ENCODE results near the gene AKAP1. TPM values are rescaled to one million over a fixed set of nuclear protein-coding genes. Genes with fewer than 3 reads are reported as not detected.

Gene AKAP1
- total RNA-seq, 2 donors from 2014 or later, result 11.6 to 18.5 TPM

DNA sequence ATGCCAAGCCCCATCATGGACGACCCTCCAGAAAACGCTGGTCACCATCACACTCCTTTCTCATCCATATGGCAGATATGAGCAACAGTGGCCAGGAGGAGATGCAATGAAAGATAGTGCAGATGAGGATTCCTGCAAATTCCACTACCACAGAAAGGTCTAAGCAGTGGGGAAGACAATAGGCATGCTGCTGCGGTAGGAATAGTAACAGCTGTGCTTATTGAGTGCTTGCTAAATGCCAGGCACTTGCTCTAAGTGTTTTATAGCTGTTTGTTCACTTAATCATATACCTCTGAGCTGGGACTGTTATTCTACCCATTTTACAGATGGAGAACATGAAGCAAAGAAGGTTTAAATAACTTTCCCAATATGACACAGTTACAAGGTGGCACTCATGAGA is 46.6 kb upstream of the AKAP1 start:
- no peak overlapping the region for H3K9ac ChIP-seq (ENCODE audit: extremely low read depth, low read length, poor library complexity, severe bottlenecking)
- H3K36me3 Mint-ChIP-seq (ENCODE audit: low read depth), result no peaks in the 10 kb centered on the region
- 86 to 100% methylated on average over 1 to 3 of the region's 3 CpGs for WGBS, 2 experiments (ENCODE audit: insufficient coverage in 1 of 2, insufficient read length in 1 of 2)

GRCh38 chr17:57040571-57040970 is 44.5 kb upstream of the AKAP1 start:
- Mint-ChIP-seq H3K27ac (no peak overlapping the region), H3K4me1 (no peaks in the 10 kb centered on the region), H3K36me3 (ENCODE audit: low read depth) (no peaks in the 10 kb centered on the region), H3K9me3 (no peaks in the 10 kb centered on the region), H3K4me3 (no peak overlapping the region), H3K27me3 (ENCODE audit: insufficient read depth) (peaks cover 8% of the 10 kb centered on the region)
- TF ChIP-seq, protein P1, sequence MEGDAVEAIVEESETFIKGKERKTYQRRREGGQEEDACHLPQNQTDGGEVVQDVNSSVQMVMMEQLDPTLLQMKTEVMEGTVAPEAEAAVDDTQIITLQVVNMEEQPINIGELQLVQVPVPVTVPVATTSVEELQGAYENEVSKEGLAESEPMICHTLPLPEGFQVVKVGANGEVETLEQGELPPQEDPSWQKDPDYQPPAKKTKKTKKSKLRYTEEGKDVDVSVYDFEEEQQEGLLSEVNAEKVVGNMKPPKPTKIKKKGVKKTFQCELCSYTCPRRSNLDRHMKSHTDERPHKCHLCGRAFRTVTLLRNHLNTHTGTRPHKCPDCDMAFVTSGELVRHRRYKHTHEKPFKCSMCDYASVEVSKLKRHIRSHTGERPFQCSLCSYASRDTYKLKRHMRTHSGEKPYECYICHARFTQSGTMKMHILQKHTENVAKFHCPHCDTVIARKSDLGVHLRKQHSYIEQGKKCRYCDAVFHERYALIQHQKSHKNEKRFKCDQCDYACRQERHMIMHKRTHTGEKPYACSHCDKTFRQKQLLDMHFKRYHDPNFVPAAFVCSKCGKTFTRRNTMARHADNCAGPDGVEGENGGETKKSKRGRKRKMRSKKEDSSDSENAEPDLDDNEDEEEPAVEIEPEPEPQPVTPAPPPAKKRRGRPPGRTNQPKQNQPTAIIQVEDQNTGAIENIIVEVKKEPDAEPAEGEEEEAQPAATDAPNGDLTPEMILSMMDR (conservative IDR thresholded peaks at IDR 0.05), result no peak
- Histone ChIP-seq H3K36me3 (ENCODE audit: control insufficient read depth, insufficient read depth, low read length) (no peaks in the 10 kb centered on the region), H3K27me3 (ENCODE audit: control insufficient read depth, insufficient read depth, low read length, poor library complexity, severe bottlenecking) (no peaks in the 10 kb centered on the region), H3K27ac (ENCODE audit: low read depth, low read length) (no peak overlapping the region), H3K4me3 (ENCODE audit: low read length) (no peak overlapping the region), H3K9me3 (ENCODE audit: control insufficient read depth, low read length) (no peaks in the 10 kb centered on the region), H3K4me1 (ENCODE audit: control insufficient read depth, insufficient read depth, low read length) (no peaks in the 10 kb centered on the region), H3K9ac (ENCODE audit: extremely low read depth, low read length, poor library complexity, severe bottlenecking) (no peak overlapping the region)
- DNase-seq, result no peak
- 93% methylated on average over 2 of the region's 2 CpGs; no CpG with 5 or more reads in 1 of the 2 experiments for WGBS, 2 experiments (ENCODE audit: insufficient coverage in 1 of 2, insufficient read length in 1 of 2)

More for the DNA sequence above, 46.6 kb upstream of the AKAP1 start:
- Histone ChIP-seq H3K4me3 (ENCODE audit: low read length) (no peak overlapping the region), H3K4me1 (ENCODE audit: control insufficient read depth, insufficient read depth, low read length) (no peaks in the 10 kb centered on the region), H3K27ac (ENCODE audit: low read depth, low read length) (no peak overlapping the region), H3K27me3 (ENCODE audit: control insufficient read depth, insufficient read depth, low read length, poor library complexity, severe bottlenecking) (no peaks in the 10 kb centered on the region), H3K9me3 (ENCODE audit: control insufficient read depth, low read length) (no peaks in the 10 kb centered on the region), H3K36me3 (ENCODE audit: control insufficient read depth, insufficient read depth, low read length) (no peaks in the 10 kb centered on the region)
- H3K9me3 Mint-ChIP-seq, result no peaks in the 10 kb centered on the region
- H3K27ac Mint-ChIP-seq, result no peak overlapping the region
- TF ChIP-seq, protein P1 (conservative IDR thresholded peaks at IDR 0.05), result no peak
- H3K4me3 Mint-ChIP-seq, result no peak overlapping the region
- H3K27me3 Mint-ChIP-seq (ENCODE audit: insufficient read depth), result peaks cover 8% of the 10 kb centered on the region
- DNase-seq, result no peak
- H3K4me1 Mint-ChIP-seq, result no peaks in the 10 kb centered on the region

DNA sequence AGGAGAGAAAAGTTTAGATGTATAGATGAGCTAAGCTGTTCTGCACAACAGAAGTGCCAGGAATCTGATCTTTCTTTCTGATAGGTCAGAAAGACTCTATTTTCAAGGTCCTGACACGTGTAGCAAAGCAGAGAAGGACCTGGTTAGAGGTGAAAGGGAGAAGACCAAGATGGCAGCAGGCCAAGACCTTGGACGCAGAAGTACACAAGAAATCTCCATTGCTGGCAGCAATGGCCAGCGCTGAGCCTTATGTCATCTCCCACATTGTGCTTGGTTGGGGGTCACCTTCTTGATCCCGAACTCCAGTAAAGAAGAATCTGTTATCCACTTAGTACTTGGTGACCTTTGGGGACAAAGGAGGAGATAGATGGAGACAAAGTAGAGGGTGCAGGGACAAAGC is 41.8 kb upstream of the AKAP1 start:
- Histone ChIP-seq H3K9me3 (ENCODE audit: control insufficient read depth, low read length) (no peaks in the 10 kb centered on the region), H3K27me3 (ENCODE audit: control insufficient read depth, insufficient read depth, low read length, poor library complexity, severe bottlenecking) (no peaks in the 10 kb centered on the region), H3K36me3 (ENCODE audit: control insufficient read depth, insufficient read depth, low read length) (no peaks in the 10 kb centered on the region), H3K9ac (ENCODE audit: extremely low read depth, low read length, poor library complexity, severe bottlenecking) (no peak overlapping the region), H3K4me1 (ENCODE audit: control insufficient read depth, insufficient read depth, low read length) (no peaks in the 10 kb centered on the region), H3K4me3 (ENCODE audit: low read length) (no peak overlapping the region), H3K27ac (ENCODE audit: low read depth, low read length) (no peak overlapping the region)
- Mint-ChIP-seq H3K27me3 (ENCODE audit: insufficient read depth) (peaks cover 1% of the 10 kb centered on the region), H3K4me1 (no peaks in the 10 kb centered on the region), H3K4me3 (no peak overlapping the region), H3K9me3 (no peaks in the 10 kb centered on the region), H3K27ac (no peak overlapping the region), H3K36me3 (ENCODE audit: low read depth) (no peaks in the 10 kb centered on the region)
- TF ChIP-seq, protein P1 (conservative IDR thresholded peaks at IDR 0.05), result no peak
- WGBS, 2 experiments (ENCODE audit: insufficient coverage in 1 of 2, insufficient read length in 1 of 2), result 89 to 96% methylated on average over 4 of the region's 4 CpGs
- no peak for DNase-seq

All from endodermal cell (in vitro differentiated cells).